ENCODE data around the gene CNTN1.

CNTN1 gene

GRCh38 chr12:41034686-41035085 is 342.4 kb downstream of the CNTN1 start:
- Histone ChIP-seq H3K4me1 (ENCODE audit: insufficient read depth, insufficient read length) (no peaks in the 10 kb centered on the region), H3K36me3 (ENCODE audit: insufficient read depth, insufficient read length, low read length) (no peaks in the 10 kb centered on the region), H3K9ac (ENCODE audit: insufficient read length, low read depth) (no peak overlapping the region), H3K9me3 (ENCODE audit: insufficient read depth, low read length) (no peaks in the 10 kb centered on the region), H3K27me3 (ENCODE audit: insufficient read depth, insufficient read length) (no peaks in the 10 kb centered on the region), H3K4me3 (ENCODE audit: insufficient read length, low read depth) (no peak overlapping the region)
- DNase-seq (ENCODE audit: low read depth, low spot score) = no peak
- TF ChIP-seq ZNF274 (IDR thresholded peaks at IDR 0.05; ENCODE audit: low read depth, low read length) (no peak), YY1 (IDR thresholded peaks at IDR 0.05; ENCODE audit: insufficient read depth, insufficient read length) (no peak), SUZ12 (IDR thresholded peaks at IDR 0.05; ENCODE audit: extremely low read depth, insufficient read depth, insufficient read length) (no peak)

GRCh38 chr12:41039461-41039860 is 347.2 kb downstream of the CNTN1 start:
- no peaks in the 10 kb centered on the region for H3K36me3 ChIP-seq (ENCODE audit: insufficient read depth, insufficient read length, low read length)
- TF ChIP-seq SUZ12 (IDR thresholded peaks at IDR 0.05; ENCODE audit: extremely low read depth, insufficient read depth, insufficient read length) = no peak
- no peak for TF ChIP-seq YY1 (IDR thresholded peaks at IDR 0.05; ENCODE audit: insufficient read depth, insufficient read length)
- TF ChIP-seq ZNF274 (IDR thresholded peaks at IDR 0.05; ENCODE audit: low read depth, low read length) = no peak
- H3K4me3 ChIP-seq (ENCODE audit: insufficient read length, low read depth) = no peak overlapping the region
- no peak for DNase-seq (ENCODE audit: low read depth, low spot score)
- no peaks in the 10 kb centered on the region for H3K27me3 ChIP-seq (ENCODE audit: insufficient read depth, insufficient read length)
- H3K9me3 ChIP-seq (ENCODE audit: insufficient read depth, low read length) = no peaks in the 10 kb centered on the region
- no peak overlapping the region for H3K9ac ChIP-seq (ENCODE audit: insufficient read length, low read depth)
- H3K4me1 ChIP-seq (ENCODE audit: insufficient read depth, insufficient read length) = no peaks in the 10 kb centered on the region

- Histone ChIP-seq H3K36me3 (ENCODE audit: insufficient read depth, insufficient read length, low read length) (no peaks in the 10 kb centered on the region), H3K4me3 (ENCODE audit: insufficient read length, low read depth) (no peak overlapping the region), H3K9ac (ENCODE audit: insufficient read length, low read depth) (no peak overlapping the region), H3K4me1 (ENCODE audit: insufficient read depth, insufficient read length) (no peaks in the 10 kb centered on the region), H3K27me3 (ENCODE audit: insufficient read depth, insufficient read length) (no peaks in the 10 kb centered on the region), H3K9me3 (ENCODE audit: insufficient read depth, low read length) (no peaks in the 10 kb centered on the region)
- no peak for DNase-seq (ENCODE audit: low read depth, low spot score)
- no peak for TF ChIP-seq SUZ12 (IDR thresholded peaks at IDR 0.05; ENCODE audit: extremely low read depth, insufficient read depth, insufficient read length)
- TF ChIP-seq YY1 (IDR thresholded peaks at IDR 0.05; ENCODE audit: insufficient read depth, insufficient read length) = no peak
- no peak for TF ChIP-seq ZNF274 (IDR thresholded peaks at IDR 0.05; ENCODE audit: low read depth, low read length)
These were observed 353.3 kb downstream of the CNTN1 start for GRCh38 chr12:41045509-41045908.

GRCh38 chr12:41049033-41049432 is 356.8 kb downstream of the CNTN1 start:
- Histone ChIP-seq H3K27me3 (ENCODE audit: insufficient read depth, insufficient read length) (no peaks in the 10 kb centered on the region), H3K9me3 (ENCODE audit: insufficient read depth, low read length) (0 out of 2 replicates have a peak, but pooled peaks cover 3% of the 10 kb centered on the region), H3K4me3 (ENCODE audit: insufficient read length, low read depth) (no peak overlapping the region), H3K36me3 (ENCODE audit: insufficient read depth, insufficient read length, low read length) (no peaks in the 10 kb centered on the region), H3K9ac (ENCODE audit: insufficient read length, low read depth) (no peak overlapping the region), H3K4me1 (ENCODE audit: insufficient read depth, insufficient read length) (no peaks in the 10 kb centered on the region)
- no peak for TF ChIP-seq SUZ12 (IDR thresholded peaks at IDR 0.05; ENCODE audit: extremely low read depth, insufficient read depth, insufficient read length)
- no peak for TF ChIP-seq ZNF274 (IDR thresholded peaks at IDR 0.05; ENCODE audit: low read depth, low read length)
- TF ChIP-seq YY1 (IDR thresholded peaks at IDR 0.05; ENCODE audit: insufficient read depth, insufficient read length) = no peak
- DNase-seq (ENCODE audit: low read depth, low spot score) = no peak

- 0 out of 2 replicates have a peak, but pooled peaks cover 3% of the 10 kb centered on the region for H3K9me3 ChIP-seq (ENCODE audit: insufficient read depth, low read length)
- H3K4me3 ChIP-seq (ENCODE audit: insufficient read length, low read depth) = no peak overlapping the region
- H3K36me3 ChIP-seq (ENCODE audit: insufficient read depth, insufficient read length, low read length) = no peaks in the 10 kb centered on the region
- no peaks in the 10 kb centered on the region for H3K4me1 ChIP-seq (ENCODE audit: insufficient read depth, insufficient read length)
- no peaks in the 10 kb centered on the region for H3K27me3 ChIP-seq (ENCODE audit: insufficient read depth, insufficient read length)
- no peak overlapping the region for H3K9ac ChIP-seq (ENCODE audit: insufficient read length, low read depth)
- no peak for DNase-seq (ENCODE audit: low read depth, low spot score)
- TF ChIP-seq ZNF274 (IDR thresholded peaks at IDR 0.05; ENCODE audit: low read depth, low read length) (no peak), YY1 (IDR thresholded peaks at IDR 0.05; ENCODE audit: insufficient read depth, insufficient read length) (no peak), SUZ12 (IDR thresholded peaks at IDR 0.05; ENCODE audit: extremely low read depth, insufficient read depth, insufficient read length) (no peak)
These were observed 359.7 kb downstream of the CNTN1 start for GRCh38 chr12:41051954-41052353.

- no peak overlapping the region for H3K9ac ChIP-seq (ENCODE audit: insufficient read length, low read depth)
- no peaks in the 10 kb centered on the region for H3K27me3 ChIP-seq (ENCODE audit: insufficient read depth, insufficient read length)
- no peak overlapping the region for H3K4me3 ChIP-seq (ENCODE audit: insufficient read length, low read depth)
- DNase-seq (ENCODE audit: low read depth, low spot score) = no peak
- TF ChIP-seq ZNF274 (IDR thresholded peaks at IDR 0.05; ENCODE audit: low read depth, low read length) (no peak), YY1 (IDR thresholded peaks at IDR 0.05; ENCODE audit: insufficient read depth, insufficient read length) (no peak)
- no peaks in the 10 kb centered on the region for H3K36me3 ChIP-seq (ENCODE audit: insufficient read depth, insufficient read length, low read length)
- H3K9me3 ChIP-seq (ENCODE audit: insufficient read depth, low read length) = 0 out of 2 replicates have a peak, but pooled peaks cover 3% of the 10 kb centered on the region
- no peaks in the 10 kb centered on the region for H3K4me1 ChIP-seq (ENCODE audit: insufficient read depth, insufficient read length)
These were observed 360.2 kb downstream of the CNTN1 start for GRCh38 chr12:41052441-41052840.

GRCh38 chr12:41053046-41053445 is 360.8 kb downstream of the CNTN1 start:
- 0 out of 2 replicates have a peak, but pooled peaks cover 3% of the 10 kb centered on the region for H3K9me3 ChIP-seq (ENCODE audit: insufficient read depth, low read length)
- no peak overlapping the region for H3K9ac ChIP-seq (ENCODE audit: insufficient read length, low read depth)
- H3K4me3 ChIP-seq (ENCODE audit: insufficient read length, low read depth) = no peak overlapping the region
- no peaks in the 10 kb centered on the region for H3K27me3 ChIP-seq (ENCODE audit: insufficient read depth, insufficient read length)
- no peak for DNase-seq (ENCODE audit: low read depth, low spot score)
- H3K36me3 ChIP-seq (ENCODE audit: insufficient read depth, insufficient read length, low read length) = no peaks in the 10 kb centered on the region
- TF ChIP-seq SUZ12 (IDR thresholded peaks at IDR 0.05; ENCODE audit: extremely low read depth, insufficient read depth, insufficient read length) = no peak
- TF ChIP-seq YY1 (IDR thresholded peaks at IDR 0.05; ENCODE audit: insufficient read depth, insufficient read length) = no peak
- no peak for TF ChIP-seq ZNF274 (IDR thresholded peaks at IDR 0.05; ENCODE audit: low read depth, low read length)
- H3K4me1 ChIP-seq (ENCODE audit: insufficient read depth, insufficient read length) = no peaks in the 10 kb centered on the region

All from NT2/D1 (cell line).